ENCODE measurements around the gene PARD3. TPM values are rescaled to one million over a fixed set of nuclear protein-coding genes. Genes with fewer than 3 reads are reported as not detected.
"Not testable (repeated sequence)": the region's sequence is repeated elsewhere in the genome, so short reads cannot be mapped to it uniquely, and the experiment has no call there.

The PARD3 gene
- total and polyA plus RNA-seq, 3 donors from 2014 or later, result 31.8 to 59.5 (median 49.5) TPM

DNA sequence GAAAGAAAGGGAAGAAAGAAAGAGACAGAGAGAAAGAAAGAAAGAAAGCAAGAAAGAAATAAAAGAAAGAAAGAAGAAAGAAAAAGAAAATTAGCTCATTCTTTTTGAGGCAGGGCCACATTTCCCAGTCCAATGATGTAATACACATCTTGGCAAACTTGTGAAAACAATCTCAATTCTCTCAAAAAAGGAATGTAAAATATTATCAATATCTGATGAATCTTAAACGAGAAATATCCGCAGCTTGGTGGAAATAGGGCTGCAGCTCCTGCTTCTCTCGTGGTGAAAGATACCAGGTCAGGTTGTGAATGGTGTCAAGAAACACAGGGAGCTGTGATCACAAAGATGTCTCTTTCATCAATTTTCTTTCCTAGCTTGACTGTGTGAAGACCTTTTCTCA is 741.0 kb downstream of the PARD3 start:
- Histone ChIP-seq H3K27me3 (no peaks in the 10 kb centered on the region), H3K4me1 (peaks cover 6% of the 10 kb centered on the region), H3K4me3 (no peak overlapping the region), H3K36me3 (ENCODE audit: low read depth, missing control alignments) (no peaks in the 10 kb centered on the region), H3K9me3 (no peaks in the 10 kb centered on the region), H3K27ac (no peak overlapping the region)
- TF ChIP-seq, protein P1, sequence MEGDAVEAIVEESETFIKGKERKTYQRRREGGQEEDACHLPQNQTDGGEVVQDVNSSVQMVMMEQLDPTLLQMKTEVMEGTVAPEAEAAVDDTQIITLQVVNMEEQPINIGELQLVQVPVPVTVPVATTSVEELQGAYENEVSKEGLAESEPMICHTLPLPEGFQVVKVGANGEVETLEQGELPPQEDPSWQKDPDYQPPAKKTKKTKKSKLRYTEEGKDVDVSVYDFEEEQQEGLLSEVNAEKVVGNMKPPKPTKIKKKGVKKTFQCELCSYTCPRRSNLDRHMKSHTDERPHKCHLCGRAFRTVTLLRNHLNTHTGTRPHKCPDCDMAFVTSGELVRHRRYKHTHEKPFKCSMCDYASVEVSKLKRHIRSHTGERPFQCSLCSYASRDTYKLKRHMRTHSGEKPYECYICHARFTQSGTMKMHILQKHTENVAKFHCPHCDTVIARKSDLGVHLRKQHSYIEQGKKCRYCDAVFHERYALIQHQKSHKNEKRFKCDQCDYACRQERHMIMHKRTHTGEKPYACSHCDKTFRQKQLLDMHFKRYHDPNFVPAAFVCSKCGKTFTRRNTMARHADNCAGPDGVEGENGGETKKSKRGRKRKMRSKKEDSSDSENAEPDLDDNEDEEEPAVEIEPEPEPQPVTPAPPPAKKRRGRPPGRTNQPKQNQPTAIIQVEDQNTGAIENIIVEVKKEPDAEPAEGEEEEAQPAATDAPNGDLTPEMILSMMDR (IDR thresholded peaks at IDR 0.05), result no peak
- TF ChIP-seq POLR2A (IDR thresholded peaks at IDR 0.05), result no peak
- no peak for DNase-seq
- WGBS, 2 donors, result 87 to 90% methylated on average over 3 of the region's 3 CpGs
- intact Hi-C loops (cut with DNase I; ENCODE audit: low total_unique reads), result no loop called here

DNA sequence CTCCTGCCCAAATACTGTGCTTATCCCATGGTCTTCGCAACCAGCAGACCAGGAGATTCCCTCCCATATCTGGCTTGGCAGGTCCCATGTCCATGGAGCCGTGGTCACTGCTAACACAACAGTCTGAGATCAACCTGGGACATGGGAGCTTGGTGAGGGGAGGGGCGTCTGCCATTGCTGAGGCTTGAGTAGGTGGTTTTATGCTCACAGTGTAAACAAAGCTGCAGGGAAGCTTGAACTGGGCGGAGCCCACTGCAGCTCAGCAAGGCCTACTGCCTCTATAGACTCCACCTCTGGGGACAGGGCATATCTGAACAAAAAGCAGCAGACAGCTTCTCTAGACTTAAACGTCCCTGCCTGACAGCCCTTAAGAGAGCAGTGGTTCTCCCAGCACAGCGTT is 747.4 kb downstream of the PARD3 start:
- H3K4me3 ChIP-seq; H3K27me3 ChIP-seq; DNase-seq; intact Hi-C loops (cut with DNase I; ENCODE audit: low total_unique reads); H3K27ac ChIP-seq; H3K36me3 ChIP-seq (ENCODE audit: low read depth, missing control alignments); H3K4me1 ChIP-seq; H3K9me3 ChIP-seq: not testable (repeated sequence)
- 94 to 96% methylated on average over 5 to 6 of the region's 6 CpGs for WGBS, 2 donors

DNA sequence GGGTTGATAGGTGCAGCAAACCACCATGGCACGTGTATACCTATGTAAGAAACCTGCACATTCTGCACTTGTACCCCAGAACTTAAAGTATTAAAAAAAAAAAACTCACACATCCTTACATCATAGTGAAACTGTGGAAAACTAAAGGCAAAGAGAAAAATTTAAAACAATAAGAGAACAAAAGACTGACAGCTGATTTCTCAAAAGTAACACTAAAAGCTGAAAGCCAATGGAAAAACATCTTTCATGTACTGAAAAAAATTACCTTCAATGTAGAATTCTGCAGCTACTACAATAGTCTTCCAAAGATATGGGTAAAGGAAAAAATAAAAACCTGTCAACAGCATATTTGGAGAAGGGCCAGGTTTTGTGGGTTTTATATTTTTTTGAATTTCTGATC is 751.5 kb downstream of the PARD3 start:
- no peak overlapping the region for H3K4me3 ChIP-seq
- TF ChIP-seq, protein P1 (IDR thresholded peaks at IDR 0.05), result no peak
- no peak for TF ChIP-seq POLR2A (IDR thresholded peaks at IDR 0.05)
- H3K27ac ChIP-seq, result no peak overlapping the region
- no peak for DNase-seq
- WGBS, 2 donors, result 94 to 100% methylated on average over 1 of the region's 1 CpG
- intact Hi-C loops (cut with DNase I; ENCODE audit: low total_unique reads), result no loop called here
- no peaks in the 10 kb centered on the region for H3K36me3 ChIP-seq (ENCODE audit: low read depth, missing control alignments)
- H3K27me3 ChIP-seq, result no peaks in the 10 kb centered on the region
- H3K9me3 ChIP-seq, result no peaks in the 10 kb centered on the region
- H3K4me1 ChIP-seq, result no peaks in the 10 kb centered on the region

DNA sequence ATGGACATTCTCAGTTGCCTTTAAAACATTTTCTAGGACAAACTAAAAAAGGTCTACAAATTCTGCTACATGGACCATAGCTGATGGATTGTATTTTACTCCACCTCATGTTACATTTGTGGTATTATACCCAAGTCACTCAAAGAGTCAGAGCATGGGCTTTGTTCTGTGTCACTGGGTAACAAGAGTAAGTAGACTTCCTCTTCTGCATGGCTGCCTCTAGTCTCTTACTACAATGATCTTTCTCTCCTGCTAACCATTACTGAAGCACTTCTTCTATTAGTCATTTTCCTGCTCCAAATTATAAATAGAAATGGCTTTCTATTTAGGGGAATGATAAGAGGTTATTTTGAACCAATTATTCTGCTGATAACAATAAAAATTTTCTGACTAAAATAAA is 753.3 kb downstream of the PARD3 start:
- Histone ChIP-seq H3K27me3 (no peaks in the 10 kb centered on the region), H3K9me3 (no peaks in the 10 kb centered on the region), H3K36me3 (ENCODE audit: low read depth, missing control alignments) (no peaks in the 10 kb centered on the region), H3K4me3 (no peak overlapping the region), H3K4me1 (no peaks in the 10 kb centered on the region), H3K27ac (no peak overlapping the region)
- intact Hi-C loops (cut with DNase I; ENCODE audit: low total_unique reads), result no loop called here
- TF ChIP-seq, protein P1 (IDR thresholded peaks at IDR 0.05), result no peak
- no peak for TF ChIP-seq POLR2A (IDR thresholded peaks at IDR 0.05)
- DNase-seq, result no peak

Small RNA genes lying within 50 kb of the gene (small RNA-seq; reads per million reads assigned to genes)
- gene ELOBP4, result 0 reads per million in 2 donors
- 0 reads per million in 2 donors for gene RF00019
- 0 reads per million in 2 donors for gene RPL37P18
